ENCODE data around the gene MAP7D2.

DNA sequence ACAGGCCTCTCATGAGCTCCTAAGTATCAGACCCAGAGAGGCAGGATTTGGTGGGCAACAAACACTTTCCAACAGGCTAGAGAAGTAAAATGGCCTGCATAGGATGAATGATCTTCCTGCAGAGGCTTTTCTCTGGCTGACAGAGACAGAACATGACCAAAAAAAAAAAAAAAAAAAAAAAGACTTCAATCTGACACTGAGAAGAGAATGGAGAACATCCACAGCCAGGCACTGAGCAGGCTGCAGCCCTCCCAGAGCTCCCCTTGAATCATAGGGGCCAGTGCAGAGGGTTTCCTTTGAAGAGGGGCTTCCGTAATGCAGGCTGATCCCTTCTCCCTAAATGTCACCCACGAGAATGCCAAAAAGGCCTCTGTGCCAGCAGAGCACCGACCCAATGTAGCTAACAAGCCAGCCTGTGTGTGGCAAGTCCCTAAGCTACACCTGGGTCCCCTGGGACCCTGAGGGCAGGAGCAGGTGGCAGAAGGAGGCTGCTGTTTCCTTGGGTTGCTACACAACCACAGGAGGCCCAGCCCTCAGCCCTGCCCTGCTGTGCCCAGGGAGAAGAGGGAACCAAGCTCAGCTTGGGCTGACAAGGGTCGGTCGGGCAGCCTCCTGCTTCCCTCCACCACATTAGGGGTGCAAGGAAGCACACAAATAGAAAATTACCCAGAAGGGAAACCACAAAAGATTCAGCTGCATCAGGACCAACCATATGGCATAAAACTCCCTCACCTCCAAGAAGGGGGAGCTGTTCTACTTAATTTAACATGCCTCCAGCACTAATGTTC, 55.6 kb downstream of the MAP7D2 start:
- TF ChIP-seq FLYWCH1 (CRISPR knock-in tag; IDR thresholded peaks at IDR 0.05): no peak
- TF ChIP-seq KMT2A (CRISPR knock-in tag; IDR thresholded peaks at IDR 0.05): no peak

Measured in HepG2 (cell line).